Measurements from ENCODE around the gene TYW1B.
"Not testable (repeated sequence)": the region's sequence is repeated elsewhere in the genome, so short reads cannot be mapped to it uniquely, and the experiment has no call there.

The TYW1B gene

GRCh38 chr7:72540923-72541322 lies 287.1 kb downstream of the TYW1B start:
- DNase-seq: no peak

GRCh38 chr7:72540106-72540611 lies 287.8 kb downstream of the TYW1B start:
- DNase-seq: no peak

GRCh38 chr7:72539702-72540101 lies 288.3 kb downstream of the TYW1B start:
- DNase-seq: no peak

GRCh38 chr7:72538856-72539255 lies 289.1 kb downstream of the TYW1B start:
- DNase-seq: no peak

- DNase-seq: no peak
These were observed 289.9 kb downstream of the TYW1B start for GRCh38 chr7:72538147-72538546.

- DNase-seq: not testable (repeated sequence)
These were observed 292.0 kb downstream of the TYW1B start for GRCh38 chr7:72536038-72536437.

GRCh38 chr7:72531048-72531447 lies 297.0 kb downstream of the TYW1B start:
- DNase-seq: not testable (repeated sequence)

Measured in kidney glomerular epithelial cell (primary cell).